Measurements from ENCODE around the gene PBX3. TPM values are rescaled to one million over a fixed set of nuclear protein-coding genes. Genes with fewer than 3 reads are reported as not detected.

Gene PBX3
- total RNA-seq, 1 donor from 2014 or later: 74.2 TPM

DNA sequence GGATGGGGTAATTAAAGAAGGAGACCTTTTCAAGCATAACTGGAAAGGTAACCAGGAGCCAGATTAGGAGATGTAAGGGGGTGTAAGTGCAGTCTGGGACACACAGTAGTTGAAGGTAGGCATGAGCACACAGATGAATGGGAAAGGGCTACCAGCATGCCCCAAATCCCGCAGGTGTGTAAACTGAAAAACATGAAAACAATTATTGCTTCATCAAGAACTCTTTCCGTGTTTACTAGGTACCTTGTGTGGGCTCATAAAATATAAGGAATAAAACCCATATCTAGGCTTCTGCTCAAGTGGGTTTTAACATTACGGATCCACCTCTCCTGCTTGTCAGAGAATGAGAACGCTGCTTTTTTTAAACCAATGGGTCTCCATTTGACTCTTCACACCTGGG, 41.3 kb upstream of the PBX3 start:
- DNase-seq (ENCODE audit: low spot score in 2 of 2, unreplicated experiment in 2 of 2): no peak
- Mint-ChIP-seq H3K4me3 (peak overlapping the region; percentile 80), H3K27ac (peak overlapping the region; percentile 71), H3K27me3 (ENCODE audit: low read depth) (no peaks in the 10 kb centered on the region), H3K9me3 (no peaks in the 10 kb centered on the region), H3K36me3 (peaks cover 5% of the 10 kb centered on the region), H3K4me1 (peaks cover 17% of the 10 kb centered on the region)
- TF ChIP-seq, protein P1, sequence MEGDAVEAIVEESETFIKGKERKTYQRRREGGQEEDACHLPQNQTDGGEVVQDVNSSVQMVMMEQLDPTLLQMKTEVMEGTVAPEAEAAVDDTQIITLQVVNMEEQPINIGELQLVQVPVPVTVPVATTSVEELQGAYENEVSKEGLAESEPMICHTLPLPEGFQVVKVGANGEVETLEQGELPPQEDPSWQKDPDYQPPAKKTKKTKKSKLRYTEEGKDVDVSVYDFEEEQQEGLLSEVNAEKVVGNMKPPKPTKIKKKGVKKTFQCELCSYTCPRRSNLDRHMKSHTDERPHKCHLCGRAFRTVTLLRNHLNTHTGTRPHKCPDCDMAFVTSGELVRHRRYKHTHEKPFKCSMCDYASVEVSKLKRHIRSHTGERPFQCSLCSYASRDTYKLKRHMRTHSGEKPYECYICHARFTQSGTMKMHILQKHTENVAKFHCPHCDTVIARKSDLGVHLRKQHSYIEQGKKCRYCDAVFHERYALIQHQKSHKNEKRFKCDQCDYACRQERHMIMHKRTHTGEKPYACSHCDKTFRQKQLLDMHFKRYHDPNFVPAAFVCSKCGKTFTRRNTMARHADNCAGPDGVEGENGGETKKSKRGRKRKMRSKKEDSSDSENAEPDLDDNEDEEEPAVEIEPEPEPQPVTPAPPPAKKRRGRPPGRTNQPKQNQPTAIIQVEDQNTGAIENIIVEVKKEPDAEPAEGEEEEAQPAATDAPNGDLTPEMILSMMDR (IDR thresholded peaks at IDR 0.05; ENCODE audit: unreplicated experiment): no peak

DNA sequence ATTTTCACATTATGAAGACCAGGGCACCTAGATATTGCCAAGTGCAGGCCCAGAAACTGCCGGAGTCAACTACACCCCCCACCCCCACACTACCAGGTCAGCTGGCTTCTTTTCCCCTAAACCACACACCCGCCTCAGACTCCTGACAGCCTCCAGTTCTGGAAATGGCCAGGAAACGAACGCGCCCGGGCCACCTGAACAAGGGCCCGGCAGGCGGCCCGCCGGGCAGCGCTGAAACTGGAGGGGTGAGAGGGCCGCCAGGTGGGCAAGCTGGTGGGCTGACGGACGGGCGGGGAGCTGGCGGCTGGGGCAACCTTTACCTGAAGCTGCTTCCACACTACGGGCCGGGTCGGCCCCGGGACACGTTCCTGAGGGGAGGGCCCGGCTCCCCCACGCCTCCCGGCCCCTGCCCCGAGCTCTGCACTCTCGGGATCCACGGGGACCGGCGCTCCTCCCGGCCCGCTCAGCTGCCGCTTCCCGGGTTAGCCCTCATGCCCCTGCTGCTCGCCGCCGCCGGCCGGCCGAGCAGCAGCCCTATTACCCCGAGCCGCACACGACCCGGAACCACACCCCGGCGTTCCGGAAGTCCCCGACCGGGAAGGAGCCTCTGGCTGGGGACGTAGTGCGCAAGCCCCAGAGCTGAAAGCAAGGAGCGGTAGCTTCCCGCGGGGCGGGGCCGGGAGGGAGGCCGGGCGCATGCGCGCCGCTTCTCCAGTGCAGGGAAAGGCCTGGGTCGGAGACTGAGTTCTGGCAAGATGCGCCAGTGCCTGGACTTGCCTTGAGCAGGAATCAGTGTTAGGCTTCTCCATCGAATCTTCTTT, 40.3 kb upstream of the PBX3 start, which contains the start of gene MAPKAP1:
Gene MAPKAP1, minus strand, starts transcription at position 558 of the 821 bp plus-strand sequence. CDS start 34,634 bp downstream, outside the sequence.
- DNase-seq (ENCODE audit: low spot score in 2 of 2, unreplicated experiment in 2 of 2): peak; percentile 94 to 98
- no peaks in the 10 kb centered on the region for H3K27me3 Mint-ChIP-seq (ENCODE audit: low read depth)
- H3K4me3 Mint-ChIP-seq: peak within 1 kb of the TSS; percentile 80
- peak within 1 kb of the TSS; percentile 86 for H3K27ac Mint-ChIP-seq
- TF ChIP-seq, protein P1 (IDR thresholded peaks at IDR 0.05; ENCODE audit: unreplicated experiment): no peak
- peaks cover 17% of the 10 kb centered on the region for H3K4me1 Mint-ChIP-seq
- no peaks in the 10 kb centered on the region for H3K9me3 Mint-ChIP-seq
- peaks cover 5% of the 10 kb centered on the region for H3K36me3 Mint-ChIP-seq

- TF ChIP-seq, protein P1 (IDR thresholded peaks at IDR 0.05; ENCODE audit: unreplicated experiment): no peak
- Mint-ChIP-seq H3K27ac (peak overlapping the region; percentile 86), H3K9me3 (no peaks in the 10 kb centered on the region), H3K27me3 (ENCODE audit: low read depth) (no peaks in the 10 kb centered on the region), H3K4me1 (peaks cover 17% of the 10 kb centered on the region), H3K4me3 (peak overlapping the region; percentile 80), H3K36me3 (peaks cover 5% of the 10 kb centered on the region)
- no peak for DNase-seq (ENCODE audit: low spot score in 2 of 2, unreplicated experiment in 2 of 2)
Measured at GRCh38 chr9:125707472-125707804, 39.7 kb upstream of the PBX3 start.

GRCh38 chr9:125726456-125727132, 20.6 kb upstream of the PBX3 start:
- TF ChIP-seq, protein P1 (IDR thresholded peaks at IDR 0.05; ENCODE audit: unreplicated experiment): no peak
- Mint-ChIP-seq H3K4me1 (no peaks in the 10 kb centered on the region), H3K9me3 (no peaks in the 10 kb centered on the region), H3K36me3 (no peaks in the 10 kb centered on the region), H3K27me3 (ENCODE audit: low read depth) (peaks cover 18% of the 10 kb centered on the region), H3K27ac (no peak overlapping the region), H3K4me3 (no peak overlapping the region)
- DNase-seq (ENCODE audit: low spot score in 2 of 2, unreplicated experiment in 2 of 2): no peak

- Mint-ChIP-seq H3K4me3 (no peak overlapping the region), H3K27me3 (ENCODE audit: low read depth) (peaks cover 24% of the 10 kb centered on the region), H3K27ac (no peak overlapping the region), H3K36me3 (no peaks in the 10 kb centered on the region), H3K4me1 (no peaks in the 10 kb centered on the region), H3K9me3 (no peaks in the 10 kb centered on the region)
- DNase-seq (ENCODE audit: low spot score in 2 of 2, unreplicated experiment in 2 of 2): no peak
- TF ChIP-seq, protein P1 (IDR thresholded peaks at IDR 0.05; ENCODE audit: unreplicated experiment): no peak
Measured at GRCh38 chr9:125730168-125730567, 17.0 kb upstream of the PBX3 start.

Data from mesothelial cell of epicardium (in vitro differentiated cells).